ENCODE measurements around the gene MGAT4D.

DNA sequence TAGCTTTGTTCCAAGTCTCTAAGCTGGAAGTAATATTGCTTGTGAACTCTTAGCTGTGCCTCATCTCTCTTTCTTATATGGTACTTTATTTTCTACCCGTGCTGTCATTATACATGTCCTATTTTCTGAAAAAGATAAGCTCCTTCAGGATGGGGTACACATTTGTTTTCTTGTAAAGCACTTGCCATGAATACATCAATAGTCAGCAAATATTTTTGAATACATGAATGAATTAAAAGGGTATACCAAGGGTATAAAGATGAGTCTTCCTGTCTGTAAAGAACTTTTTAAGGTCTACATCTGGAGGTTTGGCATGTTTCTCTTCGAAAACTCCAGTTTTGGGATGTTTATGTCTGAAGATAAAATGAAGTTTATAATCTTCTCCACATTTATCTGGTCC, 98.0 kb downstream of the MGAT4D start:
- TF ChIP-seq ZFX (IDR thresholded peaks at IDR 0.05) (no peak), CEBPB (IDR thresholded peaks at IDR 0.05; ENCODE audit: low read depth) (no peak), ELF1 (IDR thresholded peaks at IDR 0.05; ENCODE audit: borderline replicate concordance, low read depth) (no peak), JUND (IDR thresholded peaks at IDR 0.05) (no peak), SP1 (IDR thresholded peaks at IDR 0.05; ENCODE audit: low read depth) (no peak), RAD21 (IDR thresholded peaks at IDR 0.05; ENCODE audit: low read depth) (no peak), EZH2phosphoT487 (IDR thresholded peaks at IDR 0.05; ENCODE audit: borderline replicate concordance) (no peak), POLR2A (IDR thresholded peaks at IDR 0.05; ENCODE audit: borderline replicate concordance, extremely low read depth, insufficient read depth, insufficient read length) (no peak), SIN3A (IDR thresholded peaks at IDR 0.05; ENCODE audit: low read depth) (no peak)
- TF ChIP-seq, protein P1, sequence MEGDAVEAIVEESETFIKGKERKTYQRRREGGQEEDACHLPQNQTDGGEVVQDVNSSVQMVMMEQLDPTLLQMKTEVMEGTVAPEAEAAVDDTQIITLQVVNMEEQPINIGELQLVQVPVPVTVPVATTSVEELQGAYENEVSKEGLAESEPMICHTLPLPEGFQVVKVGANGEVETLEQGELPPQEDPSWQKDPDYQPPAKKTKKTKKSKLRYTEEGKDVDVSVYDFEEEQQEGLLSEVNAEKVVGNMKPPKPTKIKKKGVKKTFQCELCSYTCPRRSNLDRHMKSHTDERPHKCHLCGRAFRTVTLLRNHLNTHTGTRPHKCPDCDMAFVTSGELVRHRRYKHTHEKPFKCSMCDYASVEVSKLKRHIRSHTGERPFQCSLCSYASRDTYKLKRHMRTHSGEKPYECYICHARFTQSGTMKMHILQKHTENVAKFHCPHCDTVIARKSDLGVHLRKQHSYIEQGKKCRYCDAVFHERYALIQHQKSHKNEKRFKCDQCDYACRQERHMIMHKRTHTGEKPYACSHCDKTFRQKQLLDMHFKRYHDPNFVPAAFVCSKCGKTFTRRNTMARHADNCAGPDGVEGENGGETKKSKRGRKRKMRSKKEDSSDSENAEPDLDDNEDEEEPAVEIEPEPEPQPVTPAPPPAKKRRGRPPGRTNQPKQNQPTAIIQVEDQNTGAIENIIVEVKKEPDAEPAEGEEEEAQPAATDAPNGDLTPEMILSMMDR (IDR thresholded peaks at IDR 0.05 in 2 of 3, conservative IDR thresholded peaks at IDR 0.05 in 1 of 3; ENCODE audit: borderline replicate concordance in 1 of 3, insufficient read depth in 1 of 3, low read depth in 2 of 3, low read length in 2 of 3): no peak
- TF ChIP-seq, protein P2, sequence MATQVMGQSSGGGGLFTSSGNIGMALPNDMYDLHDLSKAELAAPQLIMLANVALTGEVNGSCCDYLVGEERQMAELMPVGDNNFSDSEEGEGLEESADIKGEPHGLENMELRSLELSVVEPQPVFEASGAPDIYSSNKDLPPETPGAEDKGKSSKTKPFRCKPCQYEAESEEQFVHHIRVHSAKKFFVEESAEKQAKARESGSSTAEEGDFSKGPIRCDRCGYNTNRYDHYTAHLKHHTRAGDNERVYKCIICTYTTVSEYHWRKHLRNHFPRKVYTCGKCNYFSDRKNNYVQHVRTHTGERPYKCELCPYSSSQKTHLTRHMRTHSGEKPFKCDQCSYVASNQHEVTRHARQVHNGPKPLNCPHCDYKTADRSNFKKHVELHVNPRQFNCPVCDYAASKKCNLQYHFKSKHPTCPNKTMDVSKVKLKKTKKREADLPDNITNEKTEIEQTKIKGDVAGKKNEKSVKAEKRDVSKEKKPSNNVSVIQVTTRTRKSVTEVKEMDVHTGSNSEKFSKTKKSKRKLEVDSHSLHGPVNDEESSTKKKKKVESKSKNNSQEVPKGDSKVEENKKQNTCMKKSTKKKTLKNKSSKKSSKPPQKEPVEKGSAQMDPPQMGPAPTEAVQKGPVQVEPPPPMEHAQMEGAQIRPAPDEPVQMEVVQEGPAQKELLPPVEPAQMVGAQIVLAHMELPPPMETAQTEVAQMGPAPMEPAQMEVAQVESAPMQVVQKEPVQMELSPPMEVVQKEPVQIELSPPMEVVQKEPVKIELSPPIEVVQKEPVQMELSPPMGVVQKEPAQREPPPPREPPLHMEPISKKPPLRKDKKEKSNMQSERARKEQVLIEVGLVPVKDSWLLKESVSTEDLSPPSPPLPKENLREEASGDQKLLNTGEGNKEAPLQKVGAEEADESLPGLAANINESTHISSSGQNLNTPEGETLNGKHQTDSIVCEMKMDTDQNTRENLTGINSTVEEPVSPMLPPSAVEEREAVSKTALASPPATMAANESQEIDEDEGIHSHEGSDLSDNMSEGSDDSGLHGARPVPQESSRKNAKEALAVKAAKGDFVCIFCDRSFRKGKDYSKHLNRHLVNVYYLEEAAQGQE (IDR thresholded peaks at IDR 0.05; ENCODE audit: low read depth): no peak
- TF ChIP-seq, protein P3, sequence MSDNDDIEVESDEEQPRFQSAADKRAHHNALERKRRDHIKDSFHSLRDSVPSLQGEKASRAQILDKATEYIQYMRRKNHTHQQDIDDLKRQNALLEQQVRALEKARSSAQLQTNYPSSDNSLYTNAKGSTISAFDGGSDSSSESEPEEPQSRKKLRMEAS (IDR thresholded peaks at IDR 0.05): no peak

Measured in HCT116 (cell line).